Mucosa of rectum (tissue), 2 donors: ENCODE data around the gene TUBA1A.

Source experiments
- H3K27ac ChIP-seq, 2 donors: one replicate each; pipeline ENCODE4 v1.7.0; 2013; ENCODE audit warnings: inconsistent platforms in 2 of 2, low read depth in 2 of 2, low read length in 2 of 2
- H3K27me3 ChIP-seq, 2 donors: one replicate each; pipeline ENCODE4 v1.7.0; 2013; ENCODE audit warnings: low read length in 2 of 2; ENCODE audit not compliant: control insufficient read depth in 2 of 2, insufficient read depth in 2 of 2
- H3K36me3 ChIP-seq, 2 donors: one replicate each; pipeline ENCODE4 v1.7.0; 2013; ENCODE audit warnings: low read length in 2 of 2; ENCODE audit not compliant: control insufficient read depth in 2 of 2, insufficient read depth in 2 of 2
- H3K4me1 ChIP-seq, 2 donors: one replicate each; pipeline ENCODE4 v1.7.0; 2013; ENCODE audit warnings: low read length in 2 of 2, mild to moderate bottlenecking in 1 of 2; ENCODE audit not compliant: control insufficient read depth in 2 of 2, insufficient read depth in 2 of 2
- H3K4me3 ChIP-seq, 2 donors: one replicate each; pipeline ENCODE4 v1.7.0; 2013; ENCODE audit warnings: low read length in 2 of 2
- H3K9ac ChIP-seq, 2 donors: one replicate each; pipeline ENCODE4 v1.7.0; 2013; ENCODE audit warnings: low read length in 2 of 2, low read depth in 1 of 2, mild to moderate bottlenecking in 1 of 2
- H3K9me3 ChIP-seq, 2 donors: one replicate each; pipeline ENCODE4 v1.7.0; 2013; ENCODE audit warnings: low read length in 2 of 2; ENCODE audit not compliant: control insufficient read depth in 2 of 2
- donor health status: healthy.
- donor health status: Normal muscosa, but diverticular disease.

TUBA1A gene

GRCh38 chr12:49188916-49189367 is at the start of gene TUBA1A:
Gene TUBA1A (minus strand): TSS chr12:49189080. CDS start chr12:49188979, 101 bp downstream.
- Histone ChIP-seq H3K9ac (peak within 1 kb of the TSS; percentile 85), H3K27me3 (no peaks in the 10 kb centered on the region), H3K27ac (peak within 1 kb of the TSS; percentile 89 to 97), H3K4me1 (peaks cover 0 to 4% of the 10 kb centered on the region in 2 donors), H3K36me3 (peaks cover 0 to 2% of the 10 kb centered on the region in 2 donors), H3K4me3 (peak within 1 kb of the TSS; percentile 74 to 85), H3K9me3 (no peaks in the 10 kb centered on the region)

GRCh38 chr12:49236423-49236822 is 47.5 kb upstream of the TUBA1A start:
- H3K36me3 ChIP-seq = no peaks in the 10 kb centered on the region
- H3K4me3 ChIP-seq = no peak overlapping the region
- H3K9me3 ChIP-seq = no peaks in the 10 kb centered on the region
- H3K4me1 ChIP-seq = peaks cover 4 to 5% of the 10 kb centered on the region in 2 donors
- no peak overlapping the region for H3K27ac ChIP-seq
- H3K9ac ChIP-seq = no peak overlapping the region
- H3K27me3 ChIP-seq = no peaks in the 10 kb centered on the region

DNA sequence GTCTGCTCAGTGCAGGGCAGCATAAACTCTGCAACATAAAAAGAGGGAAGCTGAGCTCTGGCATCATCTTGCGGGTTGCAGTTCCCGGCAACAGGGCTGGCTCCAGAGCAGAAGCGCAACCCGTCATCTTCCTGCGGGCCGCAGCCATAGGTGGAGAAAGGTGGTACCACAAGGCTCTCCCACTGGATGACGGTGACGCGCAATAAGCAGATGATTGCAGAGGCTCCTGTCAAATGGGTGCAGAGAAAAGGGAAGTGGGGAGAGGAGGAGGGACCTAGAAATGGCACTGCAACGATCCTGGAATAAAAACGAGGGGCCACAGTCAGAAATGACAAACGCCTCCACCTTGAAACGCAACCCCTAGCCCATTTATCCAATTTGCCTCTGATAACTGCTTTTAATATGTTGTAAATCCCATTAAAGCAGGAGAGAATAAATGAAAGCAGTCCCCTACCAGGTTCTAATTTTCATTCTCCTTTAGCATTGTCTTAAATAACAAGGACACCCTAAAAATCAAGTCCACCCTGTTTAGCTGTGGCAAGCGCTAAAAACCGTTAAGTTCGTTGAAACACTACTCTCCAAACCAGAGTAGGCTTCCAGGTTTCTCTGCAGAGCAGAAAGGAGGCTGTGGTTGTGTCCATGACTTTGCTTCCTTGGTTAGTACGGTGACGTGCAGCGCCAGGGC is 45.1 kb upstream of the TUBA1A start:
- H3K36me3 ChIP-seq = no peaks in the 10 kb centered on the region

GRCh38 chr12:49232940-49233841 is 44.3 kb upstream of the TUBA1A start:
- peak overlapping the region; percentile 22 to 43 for H3K9ac ChIP-seq
- H3K36me3 ChIP-seq = no peaks in the 10 kb centered on the region
- H3K27ac ChIP-seq = peak overlapping the region; percentile 69 to 87
- H3K4me1 ChIP-seq = peaks cover 4 to 5% of the 10 kb centered on the region in 2 donors
- H3K4me3 ChIP-seq = peak overlapping the region; percentile 17 to 51
- H3K9me3 ChIP-seq = no peaks in the 10 kb centered on the region
- H3K27me3 ChIP-seq = no peaks in the 10 kb centered on the region

More for the DNA sequence above, 45.1 kb upstream of the TUBA1A start:
- Histone ChIP-seq H3K27ac (peak overlapping the region; percentile 87 to 89), H3K4me3 (peak overlapping the region; percentile 17 to 69), H3K9me3 (no peaks in the 10 kb centered on the region), H3K4me1 (peaks cover 4 to 5% of the 10 kb centered on the region in 2 donors), H3K27me3 (no peaks in the 10 kb centered on the region), H3K9ac (peak overlapping the region; percentile 43 to 72)

GRCh38 chr12:49231878-49232655 is 43.2 kb upstream of the TUBA1A start:
- H3K4me3 ChIP-seq = no peak overlapping the region

DNA sequence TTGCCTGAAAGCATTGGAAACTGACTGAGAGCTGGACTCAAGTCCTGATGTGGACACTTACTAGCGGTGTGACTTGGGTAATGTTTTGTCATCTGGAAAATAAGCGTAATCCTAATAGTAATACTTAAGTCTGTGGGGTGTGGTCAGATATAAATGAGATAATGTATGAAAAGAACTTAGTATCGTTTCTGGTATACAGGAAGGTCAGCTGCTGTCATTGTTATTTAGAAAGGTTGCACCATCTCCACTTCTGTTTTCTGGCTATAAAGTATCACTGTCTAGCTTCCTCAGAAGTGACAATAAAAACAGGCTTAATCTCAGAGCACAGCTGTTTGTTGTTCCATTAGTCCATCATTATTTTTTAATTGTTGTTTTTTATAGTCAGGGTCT is 41.9 kb upstream of the TUBA1A start:
- no peak overlapping the region for H3K9ac ChIP-seq
- peaks cover 4 to 5% of the 10 kb centered on the region in 2 donors for H3K4me1 ChIP-seq
- H3K27ac ChIP-seq = peak overlapping the region in 1 of 2 donors; percentile 23
- H3K9me3 ChIP-seq = no peaks in the 10 kb centered on the region
- H3K4me3 ChIP-seq = no peak overlapping the region
- no peaks in the 10 kb centered on the region for H3K36me3 ChIP-seq
- H3K27me3 ChIP-seq = no peaks in the 10 kb centered on the region

More at GRCh38 chr12:49231878-49232655, 43.2 kb upstream of the TUBA1A start:
- no peak overlapping the region for H3K9ac ChIP-seq
- H3K27ac ChIP-seq = peak overlapping the region in 1 of 2 donors; percentile 87
- H3K36me3 ChIP-seq = no peaks in the 10 kb centered on the region
- no peaks in the 10 kb centered on the region for H3K27me3 ChIP-seq
- H3K4me1 ChIP-seq = peaks cover 4 to 5% of the 10 kb centered on the region in 2 donors
- no peaks in the 10 kb centered on the region for H3K9me3 ChIP-seq

GRCh38 chr12:49230176-49230804 is 41.4 kb upstream of the TUBA1A start:
- no peak overlapping the region for H3K9ac ChIP-seq
- H3K27ac ChIP-seq = peak overlapping the region in 1 of 2 donors; percentile 23
- H3K36me3 ChIP-seq = no peaks in the 10 kb centered on the region
- peaks cover 4 to 5% of the 10 kb centered on the region in 2 donors for H3K4me1 ChIP-seq
- H3K4me3 ChIP-seq = no peak overlapping the region
- H3K27me3 ChIP-seq = no peaks in the 10 kb centered on the region
- H3K9me3 ChIP-seq = no peaks in the 10 kb centered on the region

DNA sequence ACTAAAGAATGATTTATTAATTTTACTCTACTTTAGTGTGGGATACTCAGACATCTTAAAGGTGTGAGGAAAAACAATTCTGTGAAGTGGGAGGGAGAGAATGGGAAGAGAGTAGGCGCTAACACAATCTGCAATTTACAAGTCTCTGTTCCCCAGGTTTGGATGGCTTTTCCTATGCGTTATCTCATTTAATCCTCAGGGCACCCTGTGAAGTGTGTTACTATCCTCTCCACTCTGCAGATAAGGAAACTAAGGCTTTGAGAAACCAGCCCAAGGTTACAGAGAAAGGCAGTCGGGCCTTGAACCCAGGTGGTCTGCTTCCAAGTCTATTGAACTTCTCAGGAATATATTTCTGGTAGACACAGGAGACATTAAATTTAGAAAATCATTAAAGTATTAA is 39.8 kb upstream of the TUBA1A start:
- Histone ChIP-seq H3K4me3 (no peak overlapping the region), H3K27ac (no peak overlapping the region), H3K36me3 (no peaks in the 10 kb centered on the region), H3K27me3 (no peaks in the 10 kb centered on the region), H3K4me1 (peaks cover 1 to 4% of the 10 kb centered on the region in 2 donors), H3K9me3 (no peaks in the 10 kb centered on the region), H3K9ac (no peak overlapping the region)

- Histone ChIP-seq H3K9ac (no peak overlapping the region), H3K9me3 (no peaks in the 10 kb centered on the region), H3K27me3 (no peaks in the 10 kb centered on the region), H3K4me3 (no peak overlapping the region), H3K4me1 (no peaks in the 10 kb centered on the region), H3K36me3 (no peaks in the 10 kb centered on the region), H3K27ac (no peak overlapping the region)
These were observed 38.8 kb upstream of the TUBA1A start for GRCh38 chr12:49227713-49228112.
